Gastroesophageal sphincter (tissue), 4 donors: ENCODE data around the gene TBC1D32. TPM values are rescaled to one million over a fixed set of nuclear protein-coding genes. Genes with fewer than 3 reads are reported as not detected.
"Not testable (repeated sequence)": the region's sequence is repeated elsewhere in the genome, so short reads cannot be mapped to it uniquely, and the experiment has no call there.

Experiments
- ATAC-seq: fragments of 150-250 bp; one replicate; pipeline ENCODE4 v1.9.1; 2016; ENCODE audit warnings: mild to moderate bottlenecking, moderate library complexity
- H3K27ac ChIP-seq, 4 donors: fragments of 200-600 bp; sonication (generic) in 3 of 4; 1 replicate in 3 of 4; 2 replicates in 1 of 4; pipeline ENCODE4 v1.5.1; 2016 to 2019
- H3K27me3 ChIP-seq: fragments of 200-600 bp; sonication (generic); one replicate; pipeline ENCODE4 v1.5.1; 2019
- H3K36me3 ChIP-seq, 2 donors: fragments of 200-600 bp; sonication (generic); one replicate each; pipeline ENCODE4 v1.5.1; 2019; ENCODE audit warnings: control low read depth in 1 of 2
- H3K4me1 ChIP-seq, 3 donors: fragments of 200-600 bp; sonication (generic); 1 replicate in 2 of 3; 2 replicates in 1 of 3; pipeline ENCODE4 v1.5.1; 2016 to 2019; ENCODE audit warnings: control low read depth in 2 of 3
- H3K4me3 ChIP-seq, 2 donors: fragments of 200-600 bp; sonication (generic); one replicate each; pipeline ENCODE4 v1.5.1; 2019; ENCODE audit warnings: mild to moderate bottlenecking in 1 of 2, moderate library complexity in 1 of 2
- H3K9me3 ChIP-seq, 3 donors: fragments of 200-600 bp; sonication (generic); one replicate each; pipeline ENCODE4 v1.5.1; 2017 to 2019; ENCODE audit warnings: control low read depth in 2 of 3
- CTCF ChIP-seq, 4 experiments: fragments of 200-600 bp in 2 of 4; fragments of 450-650 bp in 2 of 4; sonication (generic) in 1 of 4; IDR thresholded peaks; one replicate each; pipeline ENCODE4 v1.5.1; 2017 to 2019; ENCODE audit warnings: antibody characterized with exemption in 4 of 4, mild to moderate bottlenecking in 2 of 4, moderate library complexity in 2 of 4
- EP300 ChIP-seq: sonication (generic); formaldehyde crosslinking; IDR thresholded peaks from one replicate; pipeline ENCODE4 v1.6.1; 2017; ENCODE audit warnings: antibody characterized with exemption, mild to moderate bottlenecking
- POLR2A ChIP-seq, 2 donors: fragments of 450-650 bp; IDR thresholded peaks; one replicate each; pipeline ENCODE4 v1.6.1; 2017; ENCODE audit warnings: antibody characterized with exemption in 2 of 2, mild to moderate bottlenecking in 2 of 2, moderate library complexity in 1 of 2
- POLR2AphosphoS5 ChIP-seq: sonication (generic); formaldehyde crosslinking; IDR thresholded peaks from one replicate; pipeline ENCODE4 v1.6.1; 2017; ENCODE audit warnings: antibody characterized with exemption
- WGBS, 2 donors: methylation state at CpG; one replicate each; pipeline ENCODE4 v1.1.5; 2018; ENCODE audit warnings: low coverage in 1 of 2; 5-methylcytosine and 5-hydroxymethylcytosine counted together
- total RNA-seq, 4 donors: library from RNA; depleted of rRNA; stranded (reverse); fragments of >200 nt; gene quantifications; one replicate each; pipeline ENCODE4 v1.1.0, GENCODE V29; 2016

TBC1D32 gene
- total RNA-seq, 4 donors from 2014 or later: 1.7 to 9.7 (median 3.7) TPM

GRCh38 chr6:121309768-121310469 lies 24.4 kb downstream of the TBC1D32 start:
- H3K27ac ChIP-seq: no peak overlapping the region
- WGBS, 2 donors: 87 to 89% methylated on average over 3 to 4 of the region's 4 CpGs
- TF ChIP-seq CTCF (IDR thresholded peaks at IDR 0.05) (no peak), POLR2AphosphoS5 (no peak), POLR2A (IDR thresholded peaks at IDR 0.05) (no peak), EP300 (no peak)
- H3K4me3 ChIP-seq: no peak overlapping the region
- no peaks in the 10 kb centered on the region for H3K27me3 ChIP-seq
- no peaks in the 10 kb centered on the region for H3K9me3 ChIP-seq
- peaks cover 0 to 9% of the 10 kb centered on the region in 2 donors for H3K36me3 ChIP-seq
- H3K4me1 ChIP-seq: no peaks in the 10 kb centered on the region
- no peak for ATAC-seq

DNA sequence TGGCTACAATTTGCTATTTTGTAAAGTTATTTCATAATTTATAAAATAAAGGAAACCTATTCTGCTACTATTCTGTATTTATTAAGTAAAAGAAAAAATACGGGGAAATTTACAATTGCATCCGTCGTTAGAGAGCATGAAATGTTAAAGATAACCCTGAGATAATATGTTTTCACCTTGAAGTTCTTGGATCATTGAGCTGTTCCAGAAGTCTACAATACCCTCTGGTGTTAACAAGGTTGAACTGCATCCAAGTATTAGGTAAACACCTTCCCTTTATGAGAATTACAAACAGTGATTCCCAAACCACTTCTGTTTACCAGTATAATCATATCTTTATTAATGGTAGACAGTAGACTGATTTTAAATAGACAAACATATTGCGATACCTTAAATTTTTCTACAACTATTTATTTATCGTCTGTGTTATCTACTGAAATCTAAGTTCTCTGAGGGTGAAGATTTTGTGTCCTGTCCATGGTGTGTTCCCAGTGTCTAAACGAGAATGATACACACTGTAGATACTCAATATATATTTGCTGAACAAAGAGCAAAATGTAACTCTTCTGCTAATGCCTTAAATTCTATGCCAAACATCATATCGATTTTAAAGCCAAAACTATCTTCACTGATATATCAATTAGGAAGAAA lies 28.2 kb downstream of the TBC1D32 start:
- Histone ChIP-seq H3K4me3 (no peak overlapping the region), H3K27me3 (no peaks in the 10 kb centered on the region), H3K4me1 (no peaks in the 10 kb centered on the region), H3K36me3 (peaks cover 0 to 3% of the 10 kb centered on the region in 2 donors), H3K9me3 (no peaks in the 10 kb centered on the region), H3K27ac (no peak overlapping the region)
- ATAC-seq: no peak
- TF ChIP-seq EP300 (no peak), CTCF (IDR thresholded peaks at IDR 0.05) (peak in 3 of 4 experiments; percentile 18 to 37 (median 23))
- WGBS, 2 donors: 63 to 64% methylated on average over 7 of the region's 7 CpGs

DNA sequence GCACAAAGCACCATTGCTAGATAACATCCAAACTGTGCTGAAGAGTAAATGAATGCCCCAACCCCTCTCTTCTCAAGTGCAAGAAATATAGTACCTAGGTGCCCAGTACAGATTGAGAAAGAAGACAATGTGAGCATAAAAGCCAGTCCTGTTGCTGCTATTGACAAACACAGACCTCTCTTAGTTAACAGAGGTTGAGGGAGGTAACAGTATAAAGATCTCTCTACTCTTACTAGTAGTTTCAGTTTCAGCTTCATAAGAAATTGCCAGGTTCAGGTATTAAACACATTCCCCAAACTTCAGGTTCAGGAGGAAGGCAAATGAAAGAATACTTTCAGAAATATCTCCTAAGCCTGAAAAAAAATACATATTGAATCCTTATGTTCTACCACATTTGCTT lies 31.4 kb downstream of the TBC1D32 start:
- H3K27ac ChIP-seq: no peak overlapping the region
- no peaks in the 10 kb centered on the region for H3K4me1 ChIP-seq
- no peaks in the 10 kb centered on the region for H3K27me3 ChIP-seq
- H3K36me3 ChIP-seq: peaks cover 0 to 3% of the 10 kb centered on the region in 2 donors
- H3K4me3 ChIP-seq: no peak overlapping the region
- TF ChIP-seq POLR2AphosphoS5 (no peak), CTCF (IDR thresholded peaks at IDR 0.05) (no peak), POLR2A (IDR thresholded peaks at IDR 0.05) (no peak), EP300 (no peak)
- H3K9me3 ChIP-seq: no peaks in the 10 kb centered on the region
- ATAC-seq: no peak

DNA sequence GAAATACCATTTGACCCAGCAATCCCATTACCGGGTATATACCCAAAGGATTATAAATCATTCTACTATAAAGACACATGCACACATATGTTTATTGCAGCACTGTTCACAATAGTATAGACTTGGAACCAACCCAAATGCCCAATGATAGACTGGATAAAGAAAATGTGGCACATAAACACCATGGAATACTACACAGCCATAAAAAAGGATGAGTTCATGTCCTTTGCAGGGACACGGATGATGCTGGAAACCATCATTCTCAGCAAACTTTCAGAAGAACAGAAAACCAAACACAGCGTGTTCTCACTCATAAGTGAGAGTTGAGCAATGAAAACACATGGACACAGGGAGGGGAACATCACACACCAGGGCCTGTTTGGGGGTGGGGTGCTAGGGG lies 33.1 kb downstream of the TBC1D32 start:
- not testable (repeated sequence) for H3K4me3 ChIP-seq, ATAC-seq, H3K36me3 ChIP-seq, H3K9me3 ChIP-seq, H3K27me3 ChIP-seq, H3K27ac ChIP-seq, H3K4me1 ChIP-seq
- 93 to 98% methylated on average over 3 of the region's 3 CpGs for WGBS, 2 donors

- no peaks in the 10 kb centered on the region for H3K27me3 ChIP-seq
- no peaks in the 10 kb centered on the region for H3K4me1 ChIP-seq
- peaks cover 0 to 14% of the 10 kb centered on the region in 2 donors for H3K36me3 ChIP-seq
- ATAC-seq: no peak
- H3K9me3 ChIP-seq: no peaks in the 10 kb centered on the region
- 76 to 83% methylated on average over 1 of the region's 1 CpG for WGBS, 2 donors
- no peak overlapping the region for H3K27ac ChIP-seq
- TF ChIP-seq POLR2A (IDR thresholded peaks at IDR 0.05) (no peak), CTCF (IDR thresholded peaks at IDR 0.05) (no peak), EP300 (no peak), POLR2AphosphoS5 (no peak)
- H3K4me3 ChIP-seq: no peak overlapping the region
Observed at GRCh38 chr6:121297694-121298093, 36.6 kb downstream of the TBC1D32 start.
